GM03348 (cell line): Measurements from ENCODE around the gene NT5C1A.

Source experiments
- DNase-seq: peaks from one replicate; pipeline ENCODE4 v3.0.0; 2012; ENCODE audit warnings: low spot score

NT5C1A gene

GRCh38 chr1:39635871-39636210, 36.1 kb downstream of the NT5C1A start:
- no peak for DNase-seq

GRCh38 chr1:39635205-39635870, 36.6 kb downstream of the NT5C1A start:
- no peak for DNase-seq

GRCh38 chr1:39633422-39633821, 38.5 kb downstream of the NT5C1A start:
- no peak for DNase-seq

GRCh38 chr1:39632682-39633417, 39.1 kb downstream of the NT5C1A start:
- DNase-seq, result peak; percentile 88

- DNase-seq, result no peak
Measured at GRCh38 chr1:39632323-39632681, 39.6 kb downstream of the NT5C1A start.

DNA sequence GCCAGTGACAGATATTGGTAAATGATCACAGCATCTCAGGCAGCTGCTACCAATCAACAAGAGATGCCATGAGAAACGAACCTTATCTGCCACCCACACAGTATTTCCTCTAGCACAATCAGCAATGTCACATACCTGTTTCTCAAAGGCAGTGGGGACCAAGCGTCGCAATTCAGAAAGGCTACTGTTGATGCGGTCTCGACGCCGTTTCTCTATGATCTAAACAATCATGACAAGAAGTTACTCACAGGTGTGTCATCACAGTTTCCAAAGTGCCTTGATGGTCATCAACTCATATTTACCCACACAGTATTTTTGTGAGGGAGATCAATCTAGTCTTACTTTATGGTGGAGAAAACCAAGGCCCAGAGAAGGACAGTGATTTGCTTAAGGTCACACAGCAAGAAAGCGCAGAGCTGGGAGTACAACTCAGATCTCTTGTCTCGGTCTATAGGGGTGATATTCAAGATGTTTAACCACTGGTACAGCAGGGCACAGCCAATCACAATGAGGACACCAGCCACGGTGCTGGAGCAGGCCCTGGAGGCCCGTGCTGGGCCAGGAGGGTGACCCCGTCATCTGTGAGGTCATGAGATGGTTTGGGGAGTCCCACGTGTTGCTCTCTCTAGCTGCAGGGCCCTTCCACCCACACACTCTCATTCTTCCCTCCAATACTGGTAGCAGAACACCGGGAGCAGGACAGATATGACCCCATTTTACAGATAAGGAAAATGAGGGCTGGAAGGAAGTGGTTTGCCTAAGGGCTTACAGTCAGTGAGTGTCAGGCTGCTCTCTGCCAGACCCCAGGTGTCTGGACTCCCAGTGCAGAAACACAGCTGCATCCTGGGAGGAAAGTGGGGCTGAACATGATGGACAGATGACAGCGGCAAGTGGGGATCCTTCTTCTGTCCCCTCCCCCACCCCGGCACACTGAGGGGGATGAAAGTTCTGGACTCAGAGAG, 40.3 kb downstream of the NT5C1A start:
- no peak for DNase-seq

DNA sequence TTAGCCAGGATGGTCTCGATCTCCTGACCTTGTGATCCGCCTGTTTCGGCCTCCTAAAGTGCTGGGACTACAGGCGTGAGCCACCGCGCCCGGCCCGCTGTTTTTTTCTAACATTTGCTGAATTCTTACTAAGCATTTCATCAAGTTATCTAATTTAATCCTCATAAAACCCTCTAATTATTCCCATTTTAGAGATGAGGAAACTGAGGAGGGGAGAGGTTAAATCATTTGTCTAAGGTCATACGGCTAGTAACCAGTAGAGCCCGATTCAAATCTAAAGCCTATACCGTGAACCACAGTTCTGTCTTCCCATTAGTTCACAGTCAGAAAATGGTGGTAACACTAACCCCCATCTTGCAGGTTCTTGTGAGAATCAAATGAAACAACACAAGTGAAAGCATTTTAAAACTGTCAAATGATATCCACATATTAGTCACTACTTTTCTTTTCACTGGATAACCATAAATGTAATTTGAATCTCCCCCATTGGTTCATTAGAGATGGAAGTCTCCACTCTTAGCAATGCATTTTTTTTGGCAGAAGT, 43.0 kb downstream of the NT5C1A start:
- no peak for DNase-seq

DNA sequence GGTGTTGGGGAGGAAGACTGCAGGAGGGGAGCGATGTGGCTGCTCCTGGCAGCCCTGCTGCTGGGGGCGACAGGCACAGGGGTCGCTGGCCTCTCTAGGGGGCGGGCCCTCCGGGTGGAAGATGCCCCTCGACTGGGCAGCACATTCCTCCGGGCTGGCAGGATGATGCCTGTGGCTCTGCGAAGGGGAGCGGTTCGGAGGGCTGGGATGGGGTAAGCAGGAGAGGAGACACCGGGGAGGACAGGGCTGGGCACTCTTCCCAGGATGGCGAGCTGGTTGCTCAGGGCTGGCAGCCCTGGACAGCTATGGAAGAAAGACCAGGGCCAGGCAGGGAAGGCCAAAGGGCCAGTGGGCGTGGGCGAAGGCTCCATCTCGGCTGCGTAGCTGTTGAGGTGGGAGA, 45.3 kb downstream of the NT5C1A start:
- DNase-seq, result no peak

DNA sequence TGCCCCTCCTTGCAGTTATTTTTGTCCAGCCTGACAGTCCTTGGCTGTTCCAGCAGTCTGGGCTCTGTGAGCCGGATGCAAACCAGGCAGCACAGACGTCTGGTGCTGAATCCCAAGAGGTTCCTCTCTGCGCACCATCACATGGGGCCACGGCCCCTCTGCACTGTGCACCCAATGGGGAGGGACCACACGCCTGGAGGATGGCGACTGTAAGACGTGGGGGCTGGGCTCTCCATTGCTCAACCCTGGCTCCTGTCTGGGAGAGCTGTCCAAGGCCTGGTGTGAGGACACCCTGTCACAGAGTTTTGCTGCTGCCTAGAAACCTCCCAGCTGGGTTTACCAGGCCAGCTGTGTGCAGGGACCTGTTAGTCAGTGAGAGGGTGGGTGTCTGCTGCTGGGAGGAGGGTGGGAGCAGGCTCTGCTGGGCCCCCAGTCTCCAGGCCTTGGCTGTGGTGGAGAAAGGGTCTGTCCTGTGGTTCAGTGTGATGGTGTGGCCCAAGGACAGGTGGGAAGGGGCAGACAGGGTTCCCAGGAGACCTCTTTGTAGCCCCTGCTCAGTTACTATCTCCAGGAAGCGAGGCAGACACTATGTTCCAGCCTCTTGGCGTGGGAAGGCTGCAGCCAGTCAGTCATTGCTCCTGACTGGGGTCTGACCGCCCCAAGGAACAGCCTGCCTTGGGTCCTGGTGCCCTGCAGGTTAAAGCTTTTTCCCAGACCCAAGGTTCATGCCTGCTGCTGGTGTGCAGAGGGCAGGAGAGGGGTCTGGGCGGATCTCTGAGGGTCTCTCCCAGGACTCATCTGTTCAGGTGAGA, 46.2 kb downstream of the NT5C1A start:
- DNase-seq, result peak; percentile 74

DNA sequence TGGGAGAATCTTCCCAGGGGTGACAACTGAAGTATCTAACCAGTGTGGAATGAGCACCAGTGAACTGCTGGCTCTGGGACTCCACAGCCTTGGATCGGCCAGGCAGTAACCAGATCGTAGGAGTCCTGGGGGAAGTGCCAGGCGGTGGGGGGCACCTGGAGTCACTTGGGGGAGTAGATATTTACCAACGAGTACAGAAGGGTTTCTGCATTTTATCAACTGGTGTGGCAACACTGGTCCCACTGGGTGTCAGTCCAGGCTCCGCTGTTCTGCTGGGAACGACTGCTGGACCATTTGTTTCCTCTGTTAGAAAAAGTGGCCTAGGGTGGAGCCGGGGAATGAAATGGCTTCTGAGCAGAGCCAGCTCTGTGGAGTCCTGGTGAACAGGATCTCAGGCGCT, 46.9 kb downstream of the NT5C1A start:
- DNase-seq, result no peak

- no peak for DNase-seq
Measured at GRCh38 chr1:39623053-39623452, 48.9 kb downstream of the NT5C1A start.

DNA sequence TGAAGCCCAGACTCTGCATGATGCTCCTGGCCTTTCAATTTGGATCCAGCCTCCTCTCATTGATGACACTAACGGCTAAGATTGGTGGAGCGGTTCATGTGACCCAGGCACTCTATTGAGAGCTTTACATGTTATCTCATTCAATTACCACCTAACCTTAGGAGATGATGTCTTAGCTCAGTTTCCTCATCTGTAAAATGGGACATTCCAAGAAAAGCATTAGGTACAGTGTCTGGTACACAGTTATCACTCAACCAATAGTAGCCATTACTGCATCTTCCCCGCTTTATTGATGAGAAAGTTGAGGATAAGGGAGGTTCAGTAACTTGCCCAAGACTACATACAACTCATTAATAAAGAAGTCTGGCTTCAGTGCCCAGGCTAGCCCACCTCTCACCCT, 49.5 kb downstream of the NT5C1A start:
- DNase-seq, result no peak

- no peak for DNase-seq
Measured at GRCh38 chr1:39620659-39621165, 51.2 kb downstream of the NT5C1A start.

DNA sequence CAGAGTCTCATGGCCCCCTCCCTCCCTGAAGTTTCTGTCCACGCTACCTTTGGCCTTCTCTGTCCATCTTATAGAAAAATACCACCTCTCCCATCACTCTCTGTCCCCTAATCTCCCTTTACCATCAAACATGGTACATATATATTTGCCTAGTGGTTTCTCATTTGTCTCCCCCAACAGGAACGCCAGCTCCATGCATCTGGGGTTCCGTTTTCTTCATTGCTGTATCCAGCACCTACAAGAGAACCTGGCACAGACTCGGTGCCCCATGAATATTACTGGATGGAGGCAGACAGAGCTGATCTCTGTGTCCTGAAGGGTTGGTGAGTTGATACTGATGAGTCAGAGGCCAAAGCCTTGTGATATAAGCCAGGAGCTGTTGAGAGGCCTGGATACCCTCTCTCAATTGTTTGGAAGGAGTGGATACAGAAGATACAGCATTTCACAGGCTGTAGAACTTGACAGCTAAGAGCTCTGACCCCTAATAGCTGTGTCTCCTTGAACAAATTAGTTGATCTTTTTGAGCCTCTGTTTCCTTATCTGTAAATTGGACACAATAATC, 54.3 kb downstream of the NT5C1A start:
- DNase-seq, result no peak

DNA sequence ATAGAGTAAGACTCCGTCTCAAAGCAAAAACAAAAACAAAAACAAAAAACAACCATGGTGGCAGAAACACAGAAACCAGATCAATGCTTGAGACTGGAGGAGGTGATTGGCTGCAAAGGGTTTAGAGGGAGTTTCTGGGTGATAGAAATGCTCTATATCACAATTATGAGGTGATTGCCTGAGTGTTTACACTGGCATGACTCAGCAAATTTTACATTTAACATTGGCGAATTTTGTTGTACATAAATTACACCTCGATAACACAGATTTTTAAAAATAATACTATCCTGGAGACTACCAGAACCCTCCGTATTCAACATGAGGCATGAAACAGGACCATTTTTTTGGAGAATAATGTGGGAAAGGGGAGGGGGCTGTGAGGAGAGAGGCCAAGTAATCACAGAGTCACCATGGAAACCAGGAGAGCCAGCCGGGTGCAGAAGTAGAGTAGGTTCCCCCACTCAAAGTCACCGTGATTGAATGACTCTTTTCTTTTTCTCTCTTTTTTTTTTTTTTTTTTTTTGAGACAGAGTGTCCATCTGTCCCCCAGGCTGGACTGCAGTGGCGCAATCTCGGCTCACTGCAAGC, 56.7 kb downstream of the NT5C1A start:
- no peak for DNase-seq

GRCh38 chr1:39614488-39614887, 57.4 kb downstream of the NT5C1A start:
- DNase-seq, result no peak

GRCh38 chr1:39613250-39613649, 58.7 kb downstream of the NT5C1A start:
- DNase-seq, result no peak

DNA sequence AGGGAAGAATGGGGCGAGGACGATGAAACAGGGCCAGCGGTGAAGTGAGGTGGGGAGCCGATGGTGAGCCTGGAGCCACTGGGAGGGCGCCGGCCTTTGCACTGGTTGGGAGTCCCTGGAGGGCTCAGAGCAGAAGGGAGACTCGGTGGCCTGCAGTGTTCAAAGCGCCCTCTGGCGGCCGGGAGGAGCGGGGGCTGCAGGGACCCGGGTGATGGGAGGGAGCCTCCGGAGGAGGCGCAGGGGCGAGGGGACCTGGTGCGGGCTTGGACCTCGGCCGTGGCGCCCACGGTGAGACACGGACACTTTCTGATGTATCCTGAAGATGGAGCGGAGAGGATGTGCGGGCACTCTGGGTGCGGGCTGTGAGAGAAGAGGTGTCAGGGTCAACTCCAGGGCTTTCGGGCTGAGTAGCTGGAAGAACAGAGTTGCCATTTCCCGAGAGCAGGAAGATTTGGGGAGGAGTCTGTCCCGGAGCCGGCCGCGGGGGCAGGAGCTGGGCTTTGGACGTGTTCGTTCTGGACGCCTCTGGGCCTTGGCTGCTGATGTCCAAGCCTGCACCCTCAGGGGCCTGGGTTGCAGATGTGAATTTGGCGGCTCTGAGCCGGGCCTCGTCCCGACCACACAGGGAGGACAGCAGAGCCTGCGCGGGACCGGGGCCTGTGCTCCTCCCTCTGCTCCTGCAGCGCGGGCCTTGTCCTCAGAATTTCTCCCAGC, 62.1 kb downstream of the NT5C1A start:
- peak; percentile 79 for DNase-seq
